Liver (tissue), 9 donors: ENCODE data around the gene ANKRD11. TPM values are rescaled to one million over a fixed set of nuclear protein-coding genes. Genes with fewer than 3 reads are reported as not detected.

Source experiments
- DNase-seq: peaks from one replicate; pipeline ENCODE4 v3.0.0-alpha.2; 2017; ENCODE audit warnings: low spot score
- H3K27ac ChIP-seq, 2 donors: one replicate each; pipeline ENCODE4 v1.7.0; 2013; ENCODE audit warnings: inconsistent platforms in 2 of 2, low read length in 2 of 2, control low read depth in 1 of 2, low read depth in 1 of 2, mild to moderate bottlenecking in 1 of 2
- H3K27me3 ChIP-seq, 4 donors: one replicate each; pipeline versions ENCODE4 v1.6.1 to v1.7.0; 2013; ENCODE audit warnings: low read length in 3 of 4, inconsistent platforms in 1 of 4, mild to moderate bottlenecking in 1 of 4, moderate library complexity in 1 of 4; ENCODE audit not compliant: control insufficient read depth in 4 of 4, insufficient read depth in 4 of 4
- H3K36me3 ChIP-seq, 4 donors: one replicate each; pipeline versions ENCODE4 v1.6.1 to v1.7.0; 2013; ENCODE audit warnings: low read length in 3 of 4, mild to moderate bottlenecking in 3 of 4, low read depth in 1 of 4, moderate library complexity in 1 of 4; ENCODE audit not compliant: control insufficient read depth in 4 of 4, insufficient read depth in 3 of 4
- H3K4me1 ChIP-seq, 4 donors: one replicate each; pipeline versions ENCODE4 v1.6.1 to v1.7.0; 2013; ENCODE audit warnings: low read length in 3 of 4, mild to moderate bottlenecking in 3 of 4, moderate library complexity in 1 of 4; ENCODE audit not compliant: control insufficient read depth in 4 of 4, insufficient read depth in 4 of 4
- H3K4me3 ChIP-seq, 3 donors: one replicate each; pipeline versions ENCODE4 v1.6.1 to v1.7.0; 2013; ENCODE audit warnings: low read length in 3 of 3, control low read depth in 1 of 3, low read depth in 1 of 3, mild to moderate bottlenecking in 1 of 3
- H3K9ac ChIP-seq, 2 donors: one replicate each; pipeline ENCODE4 v1.7.0; 2013; ENCODE audit warnings: low read length in 2 of 2, mild to moderate bottlenecking in 2 of 2, moderate library complexity in 2 of 2, control low read depth in 1 of 2, low read depth in 1 of 2
- H3K9me3 ChIP-seq, 4 donors: one replicate each; pipeline versions ENCODE4 v1.6.1 to v1.7.0; 2013; ENCODE audit warnings: low read length in 3 of 4; ENCODE audit not compliant: control insufficient read depth in 4 of 4
- ATF3 ChIP-seq: IDR thresholded peaks from 2 replicates; pipeline ENCODE4 v1.6.1; 2016; ENCODE audit warnings: antibody characterized with exemption
- CTCF ChIP-seq: fragments of 150-350 bp; IDR thresholded peaks from 2 replicates; pipeline ENCODE4 v1.5.1; 2017; ENCODE audit warnings: improper control_type of control experiment, low read depth, low read length; ENCODE audit not compliant: missing input control
- EGR1 ChIP-seq, 2 donors: IDR thresholded peaks; 2 replicates each; pipeline ENCODE4 v1.6.1; 2016 to 2018; ENCODE audit warnings: antibody characterized with exemption in 2 of 2, low read depth in 2 of 2
- FOXA1 ChIP-seq: IDR thresholded peaks from 2 replicates; pipeline ENCODE4 v1.6.1; 2016; ENCODE audit warnings: antibody characterized with exemption
- FOXA2 ChIP-seq: IDR thresholded peaks from 2 replicates; pipeline ENCODE4 v1.6.1; 2016; ENCODE audit warnings: antibody characterized with exemption
- GABPA ChIP-seq, 2 donors: IDR thresholded peaks in 1 of 2; conservative IDR thresholded peaks in 1 of 2; 2 replicates each; pipeline ENCODE4 v1.6.1; 2016; ENCODE audit warnings: antibody characterized with exemption in 2 of 2, mild to moderate bottlenecking in 1 of 2, moderate library complexity in 1 of 2
- HNF4A ChIP-seq, 2 donors: conservative IDR thresholded peaks; 2 replicates each; pipeline ENCODE4 v1.6.1; 2016; ENCODE audit warnings: antibody characterized with exemption in 2 of 2, mild to moderate bottlenecking in 2 of 2
- HNF4G ChIP-seq: IDR thresholded peaks from 2 replicates; pipeline ENCODE4 v1.6.1; 2016; ENCODE audit warnings: antibody characterized with exemption
- JUND ChIP-seq, 2 donors: IDR thresholded peaks; 2 replicates each; pipeline ENCODE4 v1.6.1; 2016; ENCODE audit warnings: antibody characterized with exemption in 2 of 2
- MAX ChIP-seq: IDR thresholded peaks from 2 replicates; pipeline ENCODE4 v1.6.1; 2016; ENCODE audit warnings: antibody characterized with exemption
- NR2F2 ChIP-seq: IDR thresholded peaks from 2 replicates; pipeline ENCODE4 v1.6.1; 2016; ENCODE audit warnings: antibody characterized with exemption
- RAD21 ChIP-seq, 2 donors: IDR thresholded peaks; 2 replicates each; pipeline ENCODE4 v1.6.1; 2016; ENCODE audit warnings: antibody characterized with exemption in 2 of 2, mild to moderate bottlenecking in 2 of 2
- REST ChIP-seq: IDR thresholded peaks from 2 replicates; pipeline ENCODE4 v1.6.1; 2016; ENCODE audit warnings: antibody characterized with exemption, mild to moderate bottlenecking
- RXRA ChIP-seq, 2 donors: IDR thresholded peaks; 2 replicates each; pipeline ENCODE4 v1.6.1; 2017 to 2018; ENCODE audit warnings: antibody characterized with exemption in 2 of 2, mild to moderate bottlenecking in 1 of 2
- SP1 ChIP-seq: IDR thresholded peaks from 2 replicates; pipeline ENCODE4 v1.6.1; 2018; ENCODE audit warnings: antibody characterized with exemption, mild to moderate bottlenecking
- TAF1 ChIP-seq: conservative IDR thresholded peaks from 2 replicates; pipeline ENCODE4 v1.6.1; 2016; ENCODE audit warnings: antibody characterized with exemption, mild to moderate bottlenecking
- YY1 ChIP-seq: IDR thresholded peaks from 2 replicates; pipeline ENCODE4 v1.6.1; 2016; ENCODE audit warnings: antibody characterized with exemption, mild to moderate bottlenecking
- ZBTB33 ChIP-seq: IDR thresholded peaks from 2 replicates; pipeline ENCODE4 v1.6.1; 2016; ENCODE audit warnings: antibody characterized with exemption
- WGBS: extraction: QIAGEN DNeasy Blood & Tissue Kit; methylation state at CpG from one replicate; pipeline ENCODE4 v1.1.7; 2013; 5-methylcytosine and 5-hydroxymethylcytosine counted together
- polyA plus RNA-seq, 2 donors: library from polyadenylated mRNA; stranded (reverse) in 1 of 2; unstranded in 1 of 2; fragments of 200-250 nt in 1 of 2; fragments of >200 nt in 1 of 2; fragmentation: Nextera tagmentation in 1 of 2; extraction: Ambion mirVana in 1 of 2; gene quantifications; one replicate each; pipeline versions ENCODE4 v1.2.1 to v1.2.3, GENCODE V29; 2013 to 2015
- total RNA-seq, 2 donors: library from RNA; depleted of rRNA; stranded (reverse); fragments of >200 nt; gene quantifications; one replicate each; pipeline ENCODE4 v1.2.3, GENCODE V29; 2014
- donor health status: healthy.
- donor health status: healthy.
- donor health status: healthy.
- donor health status: healthy.
- donor health status: healthy.

The ANKRD11 gene
- total and polyA plus RNA-seq, 4 donors: 16.3 to 55.1 (median 28.0) TPM

GRCh38 chr16:89376812-89377452 lies 113.4 kb downstream of the ANKRD11 start:
- H3K4me1 ChIP-seq: peaks cover 4 to 22% (median 14%) of the 10 kb centered on the region in 4 donors
- TF ChIP-seq EGR1 (IDR thresholded peaks at IDR 0.05; ENCODE audit: low read depth in 2 of 2) (no peak), NR2F2 (no peak), FOXA2 (no peak), TAF1 (no peak), MAX (no peak), REST (no peak), ATF3 (no peak), GABPA (IDR thresholded peaks at IDR 0.05 in 1 of 2, conservative IDR thresholded peaks at IDR 0.05 in 1 of 2) (no peak), SP1 (no peak), HNF4G (no peak), RAD21 (IDR thresholded peaks at IDR 0.05) (no peak), FOXA1 (no peak), JUND (IDR thresholded peaks at IDR 0.05) (no peak), CTCF (no peak), YY1 (no peak), RXRA (IDR thresholded peaks at IDR 0.05) (no peak), HNF4A (conservative IDR thresholded peaks at IDR 0.05) (no peak), ZBTB33 (no peak)
- no peak overlapping the region for H3K4me3 ChIP-seq
- H3K36me3 ChIP-seq: peaks cover 0 to 1% (median under 1%) of the 10 kb centered on the region in 4 donors
- no peaks in the 10 kb centered on the region for H3K27me3 ChIP-seq
- DNase-seq: no peak
- no peak overlapping the region for H3K27ac ChIP-seq
- WGBS: 86% methylated on average over 8 of the region's 8 CpGs
- H3K9me3 ChIP-seq: no peaks in the 10 kb centered on the region
- H3K9ac ChIP-seq: no peak overlapping the region
